ENCODE measurements around the gene FBLN2.

Gene FBLN2

GRCh38 chr3:13569201-13569600 lies 20.3 kb downstream of the FBLN2 start:
- DNase-seq = no peak

DNA sequence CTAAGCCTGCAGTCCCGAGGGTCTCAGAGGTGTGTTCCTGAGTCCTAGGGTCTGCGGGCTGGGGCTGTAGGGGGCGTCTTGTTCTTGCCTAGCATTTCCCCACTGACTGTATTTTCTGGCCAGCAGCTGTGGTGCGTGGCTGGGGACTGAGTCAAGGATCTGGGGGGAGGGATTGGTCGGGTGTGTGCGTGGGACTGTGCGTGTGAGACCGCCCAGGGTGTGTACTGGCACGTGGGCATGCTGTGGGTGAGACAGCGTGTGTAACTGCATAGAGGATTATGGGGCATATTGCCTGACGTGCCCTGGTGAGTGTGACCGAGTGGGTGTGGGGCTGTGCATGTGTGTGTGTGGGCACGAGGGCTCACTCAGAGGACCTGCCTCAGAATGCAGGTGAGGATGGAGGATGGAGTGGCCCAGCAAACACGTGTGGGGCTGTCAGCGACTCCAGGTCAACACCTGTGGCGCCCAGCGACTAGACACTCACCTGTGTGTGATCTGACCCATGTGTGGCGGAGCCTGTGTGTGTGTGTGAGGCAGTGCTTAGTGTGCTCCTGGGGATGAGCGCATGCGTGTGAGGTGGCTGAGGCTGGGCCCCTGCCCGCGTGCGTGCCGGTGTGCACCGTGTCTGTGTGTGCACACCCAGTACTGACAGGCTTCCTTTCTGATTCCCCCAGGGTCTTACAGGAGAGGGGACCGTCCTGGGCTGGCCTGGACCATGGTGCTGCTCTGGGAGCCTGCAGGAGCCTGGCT lies 20.9 kb downstream of the FBLN2 start:
- no peak for DNase-seq

DNA sequence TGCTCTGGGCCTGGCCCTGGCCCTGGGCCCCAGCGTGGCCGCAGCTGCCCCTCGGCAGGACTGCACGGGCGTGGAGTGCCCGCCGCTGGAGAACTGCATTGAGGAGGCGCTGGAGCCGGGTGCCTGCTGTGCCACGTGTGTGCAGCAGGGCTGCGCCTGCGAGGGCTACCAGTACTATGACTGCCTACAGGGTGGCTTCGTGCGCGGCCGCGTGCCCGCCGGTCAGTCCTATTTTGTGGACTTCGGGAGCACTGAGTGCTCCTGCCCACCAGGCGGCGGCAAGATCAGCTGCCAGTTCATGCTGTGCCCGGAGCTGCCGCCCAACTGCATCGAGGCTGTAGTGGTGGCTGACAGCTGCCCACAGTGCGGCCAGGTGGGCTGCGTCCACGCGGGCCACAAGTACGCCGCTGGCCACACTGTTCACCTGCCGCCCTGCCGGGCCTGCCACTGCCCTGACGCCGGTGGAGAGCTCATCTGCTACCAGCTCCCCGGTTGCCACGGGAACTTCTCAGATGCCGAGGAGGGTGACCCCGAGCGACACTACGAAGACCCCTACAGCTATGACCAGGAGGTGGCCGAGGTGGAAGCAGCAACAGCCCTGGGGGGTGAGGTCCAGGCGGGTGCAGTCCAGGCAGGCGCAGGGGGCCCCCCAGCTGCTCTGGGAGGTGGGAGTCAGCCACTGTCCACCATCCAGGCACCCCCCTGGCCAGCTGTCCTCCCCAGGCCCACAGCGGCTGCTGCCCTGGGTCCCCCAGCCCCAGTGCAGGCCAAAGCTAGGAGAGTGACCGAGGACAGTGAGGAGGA lies 21.7 kb downstream of the FBLN2 start:
- DNase-seq = no peak

DNA sequence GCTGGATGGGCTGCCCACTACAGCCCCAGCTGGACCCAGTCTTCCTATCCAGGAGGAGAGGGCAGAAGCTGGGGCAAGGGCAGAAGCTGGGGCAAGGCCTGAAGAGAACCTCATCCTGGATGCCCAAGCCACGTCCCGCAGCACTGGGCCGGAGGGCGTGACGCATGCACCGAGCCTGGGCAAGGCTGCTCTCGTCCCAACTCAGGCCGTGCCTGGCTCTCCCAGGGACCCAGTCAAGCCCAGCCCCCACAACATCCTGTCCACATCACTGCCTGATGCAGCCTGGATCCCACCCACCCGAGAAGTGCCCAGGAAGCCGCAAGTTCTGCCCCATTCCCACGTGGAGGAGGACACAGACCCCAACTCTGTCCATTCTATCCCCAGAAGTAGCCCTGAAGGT lies 22.3 kb downstream of the FBLN2 start:
- no peak for DNase-seq

DNA sequence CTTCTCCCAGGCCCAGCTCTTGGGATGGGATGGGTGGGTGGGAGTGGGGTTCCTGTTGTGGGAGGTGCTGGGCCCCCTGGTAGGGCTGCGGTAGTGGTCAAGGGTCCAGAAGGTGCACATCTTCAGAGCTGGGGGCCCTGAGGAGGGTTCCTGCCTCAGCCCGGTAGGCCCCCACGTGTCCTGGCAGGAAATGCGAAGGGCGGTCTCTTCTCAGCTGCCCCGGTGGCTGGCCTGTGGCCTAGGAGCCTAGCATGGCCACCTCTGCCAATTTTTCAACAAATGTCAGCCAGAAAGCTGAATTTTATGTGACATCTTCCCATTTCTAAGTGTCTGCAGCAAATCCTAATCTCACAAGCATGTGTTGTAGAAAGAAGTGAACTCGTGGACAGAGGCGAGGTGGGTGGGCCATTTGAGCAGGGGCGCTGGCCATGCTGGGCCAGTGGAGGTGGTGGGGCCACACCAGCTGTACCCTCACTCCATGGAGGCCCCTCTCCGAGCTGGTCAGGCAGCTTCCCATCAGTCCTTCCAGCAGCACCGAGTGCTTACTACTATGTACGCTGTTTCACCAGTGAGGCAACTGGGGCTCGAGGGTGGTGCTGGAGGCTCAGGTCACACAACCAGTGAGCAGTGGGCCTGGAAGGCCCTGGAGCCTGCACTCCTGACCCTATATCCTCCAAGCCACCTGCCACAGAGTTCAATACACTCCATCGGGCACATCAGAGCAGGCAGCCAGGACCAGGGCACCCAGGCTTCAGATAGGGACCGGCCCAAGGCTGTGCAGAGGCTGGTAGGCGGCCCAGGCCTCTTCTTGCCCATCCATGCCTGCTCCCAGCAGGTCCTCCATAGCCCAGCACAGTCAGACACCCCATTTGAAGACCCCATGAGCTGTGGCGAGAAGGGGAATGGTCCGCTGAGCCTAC lies 23.2 kb downstream of the FBLN2 start:
- DNase-seq = no peak

DNA sequence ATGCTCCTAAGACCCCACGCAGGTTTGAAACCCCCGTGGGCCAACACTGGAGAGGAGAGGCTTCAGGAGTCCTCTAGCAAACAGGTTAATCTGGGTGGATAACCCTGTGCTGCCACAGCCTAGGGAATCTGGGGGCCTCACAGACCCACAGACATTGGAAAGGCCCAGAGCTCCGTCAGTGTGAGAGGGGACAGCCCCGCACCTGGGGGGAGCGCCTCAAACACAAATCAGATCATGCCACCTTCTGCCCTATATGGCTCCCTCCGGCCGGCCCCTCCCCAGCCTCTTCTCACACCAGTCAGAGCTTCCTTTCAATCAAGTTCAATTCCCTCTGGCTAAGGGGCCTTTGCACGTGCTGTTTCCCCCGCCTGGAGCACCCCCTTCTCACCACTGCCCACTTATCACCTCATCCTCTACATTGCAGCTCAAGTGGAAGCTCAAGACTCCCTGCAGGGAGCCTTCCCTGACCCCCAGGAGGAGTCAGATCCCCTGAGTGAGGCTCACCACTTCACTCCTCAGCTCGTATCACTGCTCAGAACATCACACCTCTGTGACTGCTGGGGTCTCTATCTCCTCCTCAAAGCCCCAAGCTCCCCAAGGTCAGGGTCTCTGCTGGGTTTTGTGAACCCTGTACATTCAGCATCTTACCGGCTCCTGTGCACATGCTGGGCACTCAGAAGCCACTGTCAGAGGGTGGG lies 24.1 kb downstream of the FBLN2 start:
- no peak for DNase-seq

DNA sequence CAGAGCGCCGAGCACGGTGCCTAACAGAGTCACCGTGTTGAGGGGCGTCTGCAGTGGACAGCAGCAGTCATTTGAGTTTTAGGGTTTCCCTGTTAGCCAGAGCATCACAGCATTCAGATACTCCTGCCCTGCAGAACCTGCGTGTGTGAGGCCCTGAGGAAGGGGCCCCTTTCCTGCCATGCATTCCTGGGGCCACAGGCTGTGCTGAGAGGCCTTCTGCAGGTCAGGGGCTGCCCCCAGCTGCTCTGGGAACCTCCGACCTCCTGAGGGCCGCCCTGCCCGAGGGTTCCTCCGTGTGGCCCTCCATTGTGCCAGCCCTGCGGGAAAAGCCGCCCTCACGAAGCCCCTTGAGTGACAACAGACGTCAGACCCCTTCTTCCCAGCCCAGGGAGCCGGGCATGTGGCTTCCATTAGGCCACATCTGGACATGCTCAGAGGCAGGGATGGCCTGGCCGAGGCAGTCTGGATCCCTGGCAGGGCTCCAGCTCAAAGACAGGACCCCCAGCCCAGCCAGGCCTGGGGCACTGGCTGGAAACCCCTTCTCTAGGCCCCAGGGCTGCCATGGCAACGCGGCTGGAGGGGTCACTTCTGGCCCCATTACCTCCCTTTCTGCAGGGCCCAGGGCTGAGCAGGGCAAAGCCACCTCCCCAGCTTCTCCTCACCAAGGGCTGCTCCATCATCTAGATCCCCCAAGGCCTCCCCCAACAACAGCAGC lies 25.3 kb downstream of the FBLN2 start:
- DNase-seq = no peak

DNA sequence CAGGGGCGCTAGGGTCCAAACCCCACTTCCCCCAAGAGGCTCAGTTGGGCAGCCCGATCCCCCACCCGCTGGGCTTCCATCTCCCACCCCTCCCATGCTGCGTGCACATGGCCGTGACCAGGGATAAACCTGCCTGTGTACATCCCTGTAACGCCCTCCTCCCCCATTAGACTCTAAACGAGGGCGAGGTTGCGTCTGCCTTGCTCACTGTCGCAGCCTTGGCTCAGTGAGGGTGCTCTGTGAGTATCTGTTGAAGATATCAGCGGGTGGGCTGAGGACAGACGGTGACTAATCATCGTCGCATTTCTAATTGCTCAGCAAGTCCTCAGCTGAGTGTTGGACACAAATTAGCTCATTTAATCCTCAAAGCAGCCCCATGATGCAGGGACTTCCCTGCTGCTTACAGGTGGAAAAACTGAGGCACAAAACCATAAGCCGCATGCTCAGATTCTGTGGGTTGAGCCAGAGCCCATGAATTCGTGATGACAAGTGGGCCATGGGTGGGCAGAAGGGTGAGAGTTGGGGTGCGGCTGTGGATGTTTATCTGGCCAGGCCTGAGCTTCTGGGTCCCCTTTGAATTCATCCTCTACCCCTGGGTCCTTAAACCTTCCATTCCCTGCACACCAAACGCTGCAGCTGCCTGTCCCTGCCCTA lies 26.0 kb downstream of the FBLN2 start:
- DNase-seq = no peak

GRCh38 chr3:13575459-13576061 lies 26.6 kb downstream of the FBLN2 start:
- no peak for DNase-seq

- no peak for DNase-seq
Observed at GRCh38 chr3:13577181-13578121, 28.5 kb downstream of the FBLN2 start.

DNA sequence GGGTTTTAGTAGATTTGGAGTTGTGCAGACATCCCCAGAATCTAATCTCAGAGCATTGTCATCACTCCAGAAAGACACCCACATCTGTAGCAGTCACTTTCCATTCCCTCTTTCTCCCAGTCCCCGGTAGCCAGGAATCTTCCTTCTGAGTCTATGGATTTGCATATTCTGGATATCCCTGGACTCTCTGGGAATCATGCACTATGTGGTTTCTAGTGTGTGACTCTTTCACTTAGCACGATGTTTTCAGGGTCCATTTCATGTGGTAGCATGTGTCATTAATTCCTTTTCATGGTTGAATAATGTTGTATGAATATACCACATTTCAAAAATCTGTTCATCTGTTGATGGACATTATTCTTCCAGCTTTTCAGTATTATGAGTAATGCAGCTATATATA lies 29.3 kb downstream of the FBLN2 start:
- no peak for DNase-seq

DNA sequence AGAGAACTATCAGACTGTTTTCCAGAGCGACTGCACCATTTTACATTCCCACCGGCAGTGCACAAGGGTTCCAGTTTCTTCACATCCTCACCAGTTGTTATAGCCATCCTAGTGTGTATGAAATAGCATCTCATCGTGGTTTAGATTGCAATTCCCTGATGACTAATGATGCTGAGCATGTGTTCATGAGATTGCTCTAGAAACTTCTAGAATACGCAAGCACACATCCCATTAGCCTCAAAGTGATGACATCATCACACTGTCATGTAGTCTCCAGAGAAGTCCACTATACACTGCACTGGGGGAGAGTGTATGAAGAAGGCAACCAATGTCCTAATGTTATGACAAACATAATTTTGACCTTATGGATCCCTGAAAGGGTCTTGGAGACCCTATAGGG lies 30.1 kb downstream of the FBLN2 start:
- no peak for DNase-seq

DNA sequence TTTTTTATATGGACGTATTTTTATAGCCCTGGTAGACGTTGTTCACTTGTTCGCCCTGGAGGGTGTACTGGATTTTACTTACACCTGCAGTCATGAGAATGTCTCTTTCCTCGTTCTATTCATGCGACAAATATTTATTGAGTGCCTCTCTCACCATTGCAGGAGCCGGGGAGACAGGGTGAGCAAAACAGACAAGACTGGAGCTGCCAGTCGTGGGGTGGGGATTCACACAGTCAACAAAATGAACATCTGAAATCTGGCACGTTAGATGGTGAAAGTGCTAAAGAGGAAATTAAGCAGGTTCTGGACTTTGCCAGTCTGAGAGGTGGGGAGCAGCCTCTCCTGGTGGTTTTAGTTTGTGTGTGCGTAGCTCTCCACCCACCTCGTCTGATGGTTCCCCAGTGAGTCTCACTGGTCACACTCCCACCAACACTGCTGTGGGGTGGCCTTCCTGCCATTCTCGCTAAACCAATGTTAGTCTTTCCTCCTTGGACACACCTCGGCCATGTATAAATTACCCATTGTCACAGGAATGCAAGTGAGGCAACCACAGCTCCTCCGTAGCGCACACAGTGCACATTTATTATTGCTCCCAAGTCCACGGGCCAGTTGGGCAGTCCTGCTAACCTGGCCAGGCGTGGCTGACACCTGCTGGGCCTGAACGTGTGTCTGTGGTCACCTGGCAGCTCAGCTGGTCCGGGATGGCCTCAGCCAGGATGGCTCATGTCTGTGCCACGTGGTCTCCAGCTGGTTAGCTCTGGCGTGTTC lies 31.5 kb downstream of the FBLN2 start:
- DNase-seq = no peak

GRCh38 chr3:13581485-13582365 lies 32.8 kb downstream of the FBLN2 start:
- DNase-seq = no peak

GRCh38 chr3:13582366-13583250 lies 33.7 kb downstream of the FBLN2 start:
- DNase-seq = no peak

- no peak for DNase-seq
Observed at GRCh38 chr3:13583251-13584180, 34.6 kb downstream of the FBLN2 start.
